Activated naive CD8-positive, alpha-beta T cell (primary cell): ENCODE data around the gene KRTAP10-6.
"Not testable (repeated sequence)": the region's sequence is repeated elsewhere in the genome, so short reads cannot be mapped to it uniquely, and the experiment has no call there.

Experiments used
- H3K27ac Mint-ChIP-seq: one replicate; pipeline ENCODE4 v1.8.0; 2021; ENCODE audit warnings: mixed read lengths
- H3K27me3 Mint-ChIP-seq: one replicate; pipeline ENCODE4 v1.8.0; 2021; ENCODE audit warnings: mixed read lengths
- H3K36me3 Mint-ChIP-seq: one replicate; pipeline ENCODE4 v1.8.0; 2021; ENCODE audit warnings: mixed read lengths
- H3K4me1 Mint-ChIP-seq: one replicate; pipeline ENCODE4 v1.8.0; 2021; ENCODE audit warnings: low read depth, mixed read lengths
- H3K4me3 Mint-ChIP-seq: one replicate; pipeline ENCODE4 v1.8.0; 2021; ENCODE audit warnings: mild to moderate bottlenecking, mixed read lengths
- H3K9me3 Mint-ChIP-seq: one replicate; pipeline ENCODE4 v1.8.0; 2021; ENCODE audit warnings: low read depth, mixed read lengths

Gene KRTAP10-6, protein sequence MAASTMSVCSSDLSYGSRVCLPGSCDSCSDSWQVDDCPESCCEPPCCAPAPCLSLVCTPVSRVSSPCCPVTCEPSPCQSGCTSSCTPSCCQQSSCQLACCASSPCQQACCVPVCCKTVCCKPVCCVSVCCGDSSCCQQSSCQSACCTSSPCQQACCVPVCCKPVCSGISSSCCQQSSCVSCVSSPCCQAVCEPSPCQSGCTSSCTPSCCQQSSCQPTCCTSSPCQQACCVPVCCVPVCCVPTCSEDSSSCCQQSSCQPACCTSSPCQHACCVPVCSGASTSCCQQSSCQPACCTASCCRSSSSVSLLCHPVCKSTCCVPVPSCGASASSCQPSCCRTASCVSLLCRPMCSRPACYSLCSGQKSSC

GRCh38 chr21:44592446-44593311 lies at the start of gene KRTAP10-6:
Gene KRTAP10-6 (minus strand): TSS chr21:44592505. CDS start chr21:44592484, 21 bp downstream.
- no peak within 1 kb of the TSS for H3K27ac Mint-ChIP-seq
- H3K36me3 Mint-ChIP-seq: no peaks in the 10 kb centered on the region
- no peaks in the 10 kb centered on the region for H3K27me3 Mint-ChIP-seq

DNA sequence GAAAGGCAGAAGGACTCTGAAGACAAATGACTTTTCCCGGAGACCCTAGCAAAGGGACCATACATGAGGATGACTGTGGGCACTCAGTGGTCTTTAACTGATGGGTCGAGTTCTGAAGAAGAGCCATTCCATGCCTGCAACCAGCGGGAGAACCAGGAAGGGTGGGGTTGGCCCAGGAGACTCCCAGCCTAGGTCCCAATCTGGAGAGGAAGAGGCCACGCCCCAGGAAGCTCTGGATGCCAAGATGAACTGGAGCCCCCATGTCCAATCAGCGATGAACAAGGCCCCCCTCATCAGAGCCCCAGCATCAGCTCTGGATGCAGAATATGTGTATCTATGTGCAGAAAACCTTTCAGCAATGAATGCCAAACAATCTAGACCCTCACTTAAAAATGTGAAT lies 48.5 kb upstream of the KRTAP10-6 start:
- no peak overlapping the region for H3K27ac Mint-ChIP-seq
- H3K4me1 Mint-ChIP-seq: peaks cover 1% of the 10 kb centered on the region
- peaks cover 27% of the 10 kb centered on the region for H3K9me3 Mint-ChIP-seq
- no peaks in the 10 kb centered on the region for H3K27me3 Mint-ChIP-seq
- peaks cover 18% of the 10 kb centered on the region for H3K36me3 Mint-ChIP-seq
- no peak overlapping the region for H3K4me3 Mint-ChIP-seq

More at GRCh38 chr21:44592446-44593311, at the start of gene KRTAP10-6:
- H3K9me3 Mint-ChIP-seq: no peaks in the 10 kb centered on the region
- H3K4me1 Mint-ChIP-seq: peaks cover 4% of the 10 kb centered on the region
- no peak within 1 kb of the TSS for H3K4me3 Mint-ChIP-seq

DNA sequence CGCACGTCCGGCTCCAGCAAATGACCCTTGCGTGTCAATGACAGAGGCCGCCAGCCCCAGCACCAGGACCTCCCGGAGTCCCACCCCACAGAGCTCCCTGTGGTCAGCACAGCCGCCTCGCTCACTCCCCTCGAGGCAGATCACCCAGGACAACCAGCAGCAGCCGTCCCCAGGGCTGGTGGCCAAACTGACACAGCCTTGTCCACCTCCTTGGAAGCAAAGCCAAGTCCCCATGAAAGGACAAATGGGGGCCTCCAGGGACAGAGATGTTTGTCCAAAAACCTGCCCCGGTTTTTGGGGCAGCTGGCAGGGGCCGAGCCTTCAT lies 47.0 kb upstream of the KRTAP10-6 start:
- Mint-ChIP-seq H3K27ac (no peak overlapping the region), H3K4me1 (no peaks in the 10 kb centered on the region), H3K9me3 (peaks cover 19% of the 10 kb centered on the region), H3K36me3 (peaks cover 12% of the 10 kb centered on the region), H3K4me3 (no peak overlapping the region), H3K27me3 (no peaks in the 10 kb centered on the region)

- not testable (repeated sequence) for H3K27me3 Mint-ChIP-seq, H3K4me3 Mint-ChIP-seq, H3K27ac Mint-ChIP-seq, H3K4me1 Mint-ChIP-seq
- Mint-ChIP-seq H3K36me3 (peaks cover 12% of the 10 kb centered on the region), H3K9me3 (peaks cover 15% of the 10 kb centered on the region)
These were observed 46.4 kb upstream of the KRTAP10-6 start for GRCh38 chr21:44638506-44639330.

GRCh38 chr21:44637851-44638348 lies 45.6 kb upstream of the KRTAP10-6 start:
- H3K4me3 Mint-ChIP-seq, H3K27me3 Mint-ChIP-seq, H3K4me1 Mint-ChIP-seq, H3K27ac Mint-ChIP-seq, H3K9me3 Mint-ChIP-seq: not testable (repeated sequence)
- H3K36me3 Mint-ChIP-seq: peaks cover 11% of the 10 kb centered on the region

DNA sequence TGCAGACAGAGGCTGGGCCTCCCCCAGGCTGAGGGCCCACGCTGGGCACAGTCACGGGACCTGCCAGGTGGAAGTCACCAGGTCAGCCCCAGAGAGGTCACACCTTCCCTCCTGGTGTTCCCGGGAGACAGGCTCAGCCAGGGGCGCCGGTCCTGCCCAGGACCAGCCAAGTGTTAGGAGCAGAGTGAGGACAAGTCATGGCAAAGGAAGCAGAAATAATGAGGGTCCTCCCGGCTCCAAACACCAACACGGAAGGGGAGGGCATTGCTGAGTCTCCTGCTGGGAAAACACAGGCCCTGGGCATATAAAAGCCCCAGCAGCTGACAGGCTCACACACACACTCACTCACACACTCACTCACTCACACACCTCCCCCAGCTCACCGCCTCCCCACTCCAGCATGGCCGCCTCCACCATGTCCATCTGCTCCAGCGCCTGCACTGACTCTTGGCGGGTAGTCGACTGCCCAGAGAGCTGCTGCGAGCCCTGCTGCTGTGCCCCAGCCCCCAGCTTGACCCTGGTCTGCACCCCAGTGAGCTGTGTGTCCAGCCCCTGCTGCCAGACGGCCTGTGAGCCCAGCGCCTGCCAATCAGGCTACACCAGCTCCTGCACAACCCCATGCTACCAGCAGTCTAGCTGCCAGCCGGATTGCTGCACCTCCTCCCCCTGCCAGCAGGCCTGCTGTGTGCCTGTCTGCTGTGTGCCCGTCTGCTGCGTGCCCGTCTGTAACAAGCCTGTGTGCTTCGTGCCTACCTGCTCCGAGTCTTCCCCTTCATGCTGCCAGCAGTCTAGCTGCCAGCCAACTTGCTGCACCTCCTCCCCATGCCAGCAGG lies 44.9 kb upstream of the KRTAP10-6 start, which contains the start of gene KRTAP10-10:
Gene KRTAP10-10, plus strand, starts transcription at position 339 of the 833 bp plus-strand sequence. Its CDS starts 62 bp downstream, at position 401.
- Mint-ChIP-seq H3K4me1 (no peaks in the 10 kb centered on the region), H3K9me3 (peaks cover 11% of the 10 kb centered on the region), H3K4me3 (no peak within 1 kb of the TSS), H3K27ac (no peak within 1 kb of the TSS), H3K27me3 (no peaks in the 10 kb centered on the region), H3K36me3 (peaks cover 12% of the 10 kb centered on the region)

- no peak overlapping the region for H3K4me3 Mint-ChIP-seq
- H3K27ac Mint-ChIP-seq: no peak overlapping the region
- no peaks in the 10 kb centered on the region for H3K27me3 Mint-ChIP-seq
- H3K4me1 Mint-ChIP-seq: no peaks in the 10 kb centered on the region
- H3K9me3 Mint-ChIP-seq: peaks cover 18% of the 10 kb centered on the region
- peaks cover 13% of the 10 kb centered on the region for H3K36me3 Mint-ChIP-seq
These were observed 44.1 kb upstream of the KRTAP10-6 start for GRCh38 chr21:44636209-44637017.

GRCh38 chr21:44632067-44632466 lies 39.8 kb upstream of the KRTAP10-6 start:
- Mint-ChIP-seq H3K9me3 (peaks cover 17% of the 10 kb centered on the region), H3K4me1 (peaks cover 24% of the 10 kb centered on the region), H3K36me3 (peaks cover 16% of the 10 kb centered on the region), H3K27me3 (no peaks in the 10 kb centered on the region), H3K27ac (no peak overlapping the region), H3K4me3 (no peak overlapping the region)

DNA sequence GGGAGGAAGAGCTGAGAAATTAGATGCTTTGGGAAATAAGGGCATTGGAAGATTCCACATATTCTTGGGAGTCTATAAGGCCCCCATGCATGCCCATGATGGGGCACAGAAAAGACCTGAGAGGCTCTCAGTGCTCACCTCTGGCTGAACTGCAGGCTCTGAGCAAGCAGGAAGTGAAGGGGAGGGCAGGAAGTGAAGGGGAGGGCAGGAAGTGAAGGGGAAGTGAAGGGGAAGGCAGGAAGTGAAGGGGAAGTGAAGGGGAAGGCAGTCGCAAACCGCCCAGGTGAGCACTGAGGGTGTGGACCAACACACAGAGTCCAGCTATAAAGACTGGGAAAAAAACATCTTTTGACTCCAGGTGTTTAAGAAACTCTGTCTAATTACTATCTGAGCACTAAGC lies 38.1 kb upstream of the KRTAP10-6 start:
- Mint-ChIP-seq H3K4me3 (peak overlapping the region; percentile 43), H3K9me3 (peaks cover 17% of the 10 kb centered on the region), H3K4me1 (peaks cover 35% of the 10 kb centered on the region), H3K36me3 (peaks cover 16% of the 10 kb centered on the region), H3K27me3 (no peaks in the 10 kb centered on the region), H3K27ac (peak overlapping the region; percentile 86)

DNA sequence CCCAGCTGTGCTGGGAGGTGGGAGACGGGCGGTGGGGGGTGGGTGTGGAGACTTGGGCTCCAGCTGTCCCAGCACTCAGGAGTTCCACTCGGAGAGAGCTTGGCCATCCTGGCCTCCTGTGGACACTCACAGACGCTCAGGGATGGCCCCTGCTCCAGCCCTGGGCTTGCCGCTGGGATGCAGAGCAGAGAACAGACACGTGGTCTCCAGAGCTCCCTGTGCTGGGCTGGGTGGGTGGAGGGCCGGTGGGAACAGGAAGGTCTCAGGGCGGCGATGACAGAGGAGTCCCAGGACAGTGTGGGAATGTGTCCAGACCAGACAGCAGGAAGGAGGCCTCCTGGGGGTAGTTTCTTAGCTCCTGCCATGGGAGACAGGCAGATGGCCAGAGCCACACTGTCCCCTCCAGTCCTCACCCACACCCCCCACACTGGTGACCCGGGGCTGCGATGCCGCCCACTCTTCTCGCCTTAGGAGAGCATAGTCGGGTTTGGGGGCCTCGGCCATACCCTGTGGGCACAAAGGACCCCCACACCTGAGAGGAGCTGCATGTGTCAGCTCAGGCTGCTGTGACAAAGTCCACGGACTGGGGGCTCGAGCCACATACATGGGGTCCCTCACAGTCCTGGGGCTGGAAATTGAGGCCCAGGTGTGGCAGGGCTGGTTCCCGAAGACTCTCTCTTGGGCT lies 36.5 kb upstream of the KRTAP10-6 start:
- Mint-ChIP-seq H3K27me3 (no peaks in the 10 kb centered on the region), H3K9me3 (peaks cover 24% of the 10 kb centered on the region), H3K4me3 (no peak overlapping the region), H3K27ac (no peak overlapping the region), H3K36me3 (peaks cover 24% of the 10 kb centered on the region), H3K4me1 (peaks cover 36% of the 10 kb centered on the region)

GRCh38 chr21:44627831-44628233 lies 35.5 kb upstream of the KRTAP10-6 start:
- Mint-ChIP-seq H3K9me3 (peaks cover 34% of the 10 kb centered on the region), H3K4me1 (peaks cover 36% of the 10 kb centered on the region), H3K36me3 (peaks cover 24% of the 10 kb centered on the region)
- not testable (repeated sequence) for H3K27me3 Mint-ChIP-seq, H3K4me3 Mint-ChIP-seq, H3K27ac Mint-ChIP-seq

- not testable (repeated sequence) for H3K27ac Mint-ChIP-seq, H3K27me3 Mint-ChIP-seq
- H3K4me1 Mint-ChIP-seq: peaks cover 36% of the 10 kb centered on the region
- H3K36me3 Mint-ChIP-seq: peaks cover 28% of the 10 kb centered on the region
- peaks cover 38% of the 10 kb centered on the region for H3K9me3 Mint-ChIP-seq
- peak overlapping the region; percentile 27 for H3K4me3 Mint-ChIP-seq
These were observed 35.0 kb upstream of the KRTAP10-6 start for GRCh38 chr21:44627181-44627822.
